Measurements from ENCODE around the gene CRISPLD2. TPM values are rescaled to one million over a fixed set of nuclear protein-coding genes. Genes with fewer than 3 reads are reported as not detected.

Gene CRISPLD2
- total and polyA plus RNA-seq, 10 of the 15 experiments (the other 5 are each of a cell fraction or from before 2014, with no cell fraction given): 0.03 to 0.30 (median 0.08) TPM; not detected in 5

GRCh38 chr16:84818989-84819643 is 669 bp upstream of the CRISPLD2 start:
- Histone ChIP-seq H3K36me3 (ENCODE audit: control insufficient read depth in 2 of 2, insufficient read depth in 2 of 2, low read length in 1 of 2) (no peaks in the 10 kb centered on the region), H3K9ac (ENCODE audit: control insufficient read depth, insufficient read depth, low read length) (no peak overlapping the region), H3K27ac (ENCODE audit: control insufficient read depth, insufficient read depth) (no peak overlapping the region), H3K9me3 (replicated peaks; ENCODE audit: control insufficient read depth, insufficient read depth, low read length) (no peaks in the 10 kb centered on the region; the same call in 2 of the 3 replicates), H3K27me3 (replicated peaks in 1 of 2; ENCODE audit: control insufficient read depth in 2 of 2, insufficient read depth in 2 of 2, low read length in 1 of 2) (peaks cover 8 to 12% of the 10 kb centered on the region in 2 experiments; a peak in 3 of 4 replicates), H3K4me3 (no peak overlapping the region), H3K4me2 (ENCODE audit: control insufficient read depth, insufficient read depth) (no peak overlapping the region; the same call in 1 of the 2 replicates), H2AFZ (ENCODE audit: control insufficient read depth, low read depth, low read length) (no peak overlapping the region), H4K20me1 (ENCODE audit: control insufficient read depth, insufficient read depth) (no peaks in the 10 kb centered on the region), H3K4me1 (ENCODE audit: control insufficient read depth, insufficient read depth, low read length) (no peaks in the 10 kb centered on the region), H3K79me2 (ENCODE audit: control insufficient read depth, insufficient read depth, low read length) (no peaks in the 10 kb centered on the region)
- FAIRE-seq: no peak
- no peak for TF ChIP-seq KLF5 (IDR thresholded peaks at IDR 0.05; ENCODE audit: partially characterized antibody)
- TF ChIP-seq ZNF274 (IDR thresholded peaks at IDR 0.05; ENCODE audit: insufficient read depth, insufficient read length): no peak
- no peak for TF ChIP-seq POLR2A (IDR thresholded peaks at IDR 0.05; ENCODE audit: low read depth, low read length)
- TF ChIP-seq SREBF2 (IDR thresholded peaks at IDR 0.05; ENCODE audit: low read length): no peak
- TF ChIP-seq NR2F1 (conservative IDR thresholded peaks at IDR 0.05): no peak
- no peak for TF ChIP-seq CEBPB (IDR thresholded peaks at IDR 0.05; ENCODE audit: borderline replicate concordance in 1 of 2, low read depth in 2 of 2, low read length in 2 of 2)
- ChIA-PET POLR2A (interaction anchor here (0.6 kb wide), 1 partner anchor 132 kb away, joined by 5 read pairs; no protein-coding TSS in a partner anchor), CTCF (no interaction called here), RAD21 (ENCODE audit: unreplicated experiment) (interaction anchor here (1.2 kb wide), 1 partner anchor 133 kb away, joined by 3 read pairs; no protein-coding TSS in a partner anchor), SMC1A (ENCODE audit: uncharacterized antibody, unreplicated experiment) (no interaction called here)
- in situ Hi-C loops (cut with MboI) (no loop called here), intact Hi-C loops (cut with micrococcal nuclease; ENCODE audit: unreplicated experiment) (no loop called here)
- 73% methylated on average over 29 of the region's 29 CpGs for WGBS (ENCODE audit: insufficient coverage, insufficient replicate concordance, low lambda C conversion rate, missing lambda C conversion rate)
- ATAC-seq: no peak; the same call in 2 of the 3 replicates
- no peak for DNase-seq (ENCODE audit: low read depth, low spot score)
- no TSS peak for BruUV-seq (replicated peaks)

GRCh38 chr16:84820305-84820684 is 510 bp downstream of the CRISPLD2 start:
- Histone ChIP-seq H3K27ac (ENCODE audit: control insufficient read depth, insufficient read depth) (no peak overlapping the region), H3K27me3 (replicated peaks in 1 of 2; ENCODE audit: control insufficient read depth in 2 of 2, insufficient read depth in 2 of 2, low read length in 1 of 2) (peaks cover 8 to 12% of the 10 kb centered on the region in 2 experiments; a peak in 3 of 4 replicates), H2AFZ (ENCODE audit: control insufficient read depth, low read depth, low read length) (no peak overlapping the region), H3K4me3 (no peak overlapping the region), H3K9me3 (replicated peaks; ENCODE audit: control insufficient read depth, insufficient read depth, low read length) (no peaks in the 10 kb centered on the region; the same call in 2 of the 3 replicates), H3K79me2 (ENCODE audit: control insufficient read depth, insufficient read depth, low read length) (no peaks in the 10 kb centered on the region), H3K36me3 (ENCODE audit: control insufficient read depth in 2 of 2, insufficient read depth in 2 of 2, low read length in 1 of 2) (no peaks in the 10 kb centered on the region), H3K4me1 (ENCODE audit: control insufficient read depth, insufficient read depth, low read length) (no peaks in the 10 kb centered on the region), H4K20me1 (ENCODE audit: control insufficient read depth, insufficient read depth) (no peaks in the 10 kb centered on the region), H3K4me2 (ENCODE audit: control insufficient read depth, insufficient read depth) (peak overlapping the region; percentile 50; the same call in 1 of the 2 replicates), H3K9ac (ENCODE audit: control insufficient read depth, insufficient read depth, low read length) (no peak overlapping the region)
- WGBS (ENCODE audit: insufficient coverage, insufficient replicate concordance, low lambda C conversion rate, missing lambda C conversion rate): 51% methylated on average over 8 of the region's 8 CpGs
- ChIA-PET SMC1A (ENCODE audit: uncharacterized antibody, unreplicated experiment) (no interaction called here), POLR2A (interaction anchor here (0.7 kb wide), 1 partner anchor 142 kb away, joined by 3 read pairs; no protein-coding TSS in a partner anchor), CTCF (interaction anchor here (1.2 kb wide), 2 partner anchors 17 to 151 kb away, joined by 3 read pairs; no protein-coding TSS in a partner anchor), RAD21 (ENCODE audit: unreplicated experiment) (no interaction called here)
- intact Hi-C loops (cut with micrococcal nuclease; ENCODE audit: unreplicated experiment) (no loop called here), in situ Hi-C loops (cut with MboI) (no loop called here)
- no TSS peak for BruUV-seq (replicated peaks)
- ATAC-seq (no peak), FAIRE-seq (no peak), DNase-seq (ENCODE audit: low read depth, low spot score) (no peak)
- TF ChIP-seq ZBED1 (IDR thresholded peaks at IDR 0.05; ENCODE audit: borderline replicate concordance) (no peak), RAD21 (IDR thresholded peaks at IDR 0.05; ENCODE audit: insufficient read depth, low read depth, low read length) (no peak), KDM1A (IDR thresholded peaks at IDR 0.05; ENCODE audit: borderline replicate concordance) (no peak), CHD1 (IDR thresholded peaks at IDR 0.05; ENCODE audit: low read depth, low read length) (no peak), CBX3 (IDR thresholded peaks at IDR 0.05; ENCODE audit: borderline replicate concordance, low read depth) (no peak), NFYB (IDR thresholded peaks at IDR 0.05; ENCODE audit: insufficient read depth, low read depth, low read length) (no peak), EP300 (IDR thresholded peaks at IDR 0.05; ENCODE audit: borderline replicate concordance in 1 of 2, control insufficient read depth in 1 of 2, low read depth in 2 of 2, low read length in 2 of 2) (no peak), PML (IDR thresholded peaks at IDR 0.05; ENCODE audit: low read length) (no peak), SMAD5 (IDR thresholded peaks at IDR 0.05; ENCODE audit: low read depth) (no peak), NFXL1 (IDR thresholded peaks at IDR 0.05; ENCODE audit: borderline replicate concordance) (no peak)

Data from GM12878 (cell line).